GM12892 (cell line): ENCODE measurements around the gene CCL15.

Experiments
- POLR2A ChIP-seq: IDR thresholded peaks from 2 replicates; pipeline ENCODE4 v1.6.1; 2011; ENCODE audit warnings: low read depth, low read length, control low read depth
- POLR2AphosphoS5 ChIP-seq: IDR thresholded peaks from 2 replicates; pipeline ENCODE4 v1.6.1; 2011; ENCODE audit warnings: low read depth, low read length, control low read depth

GRCh38 chr17:35978346-35978745 is 23.0 kb downstream of the CCL15 start:
- TF ChIP-seq POLR2A (no peak), POLR2AphosphoS5 (no peak)
